ENCODE results near the gene XRCC6. TPM values are rescaled to one million over a fixed set of nuclear protein-coding genes. Genes with fewer than 3 reads are reported as not detected.

XRCC6 gene
- total RNA-seq, 4 donors from 2014 or later = 141 to 200 (median 178) TPM

GRCh38 chr22:41612603-41613306 lies 8.3 kb upstream of the XRCC6 start:
- Histone ChIP-seq H3K27ac (no peak overlapping the region), H3K27me3 (no peaks in the 10 kb centered on the region), H3K9me3 (no peaks in the 10 kb centered on the region), H3K36me3 (peaks cover 0 to 1% (median 0%) of the 10 kb centered on the region in 3 donors), H3K4me3 (no peak overlapping the region), H3K4me1 (no peaks in the 10 kb centered on the region)
- TF ChIP-seq POLR2A (IDR thresholded peaks at IDR 0.05) (no peak), EP300 (IDR thresholded peaks at IDR 0.05) (no peak)
- TF ChIP-seq, protein P1, sequence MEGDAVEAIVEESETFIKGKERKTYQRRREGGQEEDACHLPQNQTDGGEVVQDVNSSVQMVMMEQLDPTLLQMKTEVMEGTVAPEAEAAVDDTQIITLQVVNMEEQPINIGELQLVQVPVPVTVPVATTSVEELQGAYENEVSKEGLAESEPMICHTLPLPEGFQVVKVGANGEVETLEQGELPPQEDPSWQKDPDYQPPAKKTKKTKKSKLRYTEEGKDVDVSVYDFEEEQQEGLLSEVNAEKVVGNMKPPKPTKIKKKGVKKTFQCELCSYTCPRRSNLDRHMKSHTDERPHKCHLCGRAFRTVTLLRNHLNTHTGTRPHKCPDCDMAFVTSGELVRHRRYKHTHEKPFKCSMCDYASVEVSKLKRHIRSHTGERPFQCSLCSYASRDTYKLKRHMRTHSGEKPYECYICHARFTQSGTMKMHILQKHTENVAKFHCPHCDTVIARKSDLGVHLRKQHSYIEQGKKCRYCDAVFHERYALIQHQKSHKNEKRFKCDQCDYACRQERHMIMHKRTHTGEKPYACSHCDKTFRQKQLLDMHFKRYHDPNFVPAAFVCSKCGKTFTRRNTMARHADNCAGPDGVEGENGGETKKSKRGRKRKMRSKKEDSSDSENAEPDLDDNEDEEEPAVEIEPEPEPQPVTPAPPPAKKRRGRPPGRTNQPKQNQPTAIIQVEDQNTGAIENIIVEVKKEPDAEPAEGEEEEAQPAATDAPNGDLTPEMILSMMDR (IDR thresholded peaks at IDR 0.05) = no peak
- WGBS, 2 donors = 95 to 97% methylated on average over 6 of the region's 6 CpGs
- DNase-seq (ENCODE audit: low spot score in 2 of 2) = no peak

GRCh38 chr22:41613456-41613855 lies 7.6 kb upstream of the XRCC6 start:
- Histone ChIP-seq H3K27ac (no peak overlapping the region), H3K36me3 (no peaks in the 10 kb centered on the region), H3K9me3 (no peaks in the 10 kb centered on the region), H3K4me3 (no peak overlapping the region), H3K4me1 (no peaks in the 10 kb centered on the region), H3K27me3 (no peaks in the 10 kb centered on the region)
- TF ChIP-seq EP300 (IDR thresholded peaks at IDR 0.05) = no peak
- TF ChIP-seq, protein P1 (IDR thresholded peaks at IDR 0.05) = no peak
- no peak for TF ChIP-seq POLR2A (IDR thresholded peaks at IDR 0.05)
- 92 to 93% methylated on average over 2 of the region's 2 CpGs for WGBS, 2 donors
- no peak for DNase-seq (ENCODE audit: low spot score in 2 of 2)

DNA sequence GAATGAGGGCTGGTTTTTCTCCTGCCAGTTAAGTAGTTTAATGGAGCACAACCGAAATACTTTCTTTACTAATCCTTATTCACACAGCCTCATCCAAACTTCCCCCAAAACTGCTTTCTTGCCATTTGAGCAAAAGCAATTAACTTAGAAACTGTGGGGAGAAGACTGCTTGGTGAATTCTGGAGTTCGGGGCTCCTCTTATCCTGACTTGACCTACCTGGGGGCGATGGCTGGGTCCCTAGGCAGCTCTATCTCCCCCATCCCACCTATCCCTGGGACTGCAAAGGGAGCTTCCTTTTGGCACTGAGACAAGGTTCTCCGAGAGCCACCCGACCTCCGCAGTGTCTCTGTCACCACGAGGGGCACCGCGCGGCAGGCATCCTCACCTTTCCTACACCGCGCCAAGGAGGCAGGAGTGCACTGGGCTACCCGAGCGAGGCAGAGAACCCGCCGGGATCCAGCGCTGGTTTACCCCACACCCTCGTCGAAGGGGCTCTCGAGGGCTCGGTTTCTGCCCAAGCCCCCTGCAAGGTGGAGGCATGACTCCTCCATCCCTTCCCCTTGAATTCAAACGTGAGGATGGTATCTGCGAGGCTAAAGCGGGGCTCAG lies 1.0 kb upstream of the XRCC6 start:
- H3K4me3 ChIP-seq = peak overlapping the region; percentile 76 to 88 (median 82)
- DNase-seq (ENCODE audit: low spot score in 2 of 2) = peak in 1 of 2 donors; percentile 9
- TF ChIP-seq POLR2A (IDR thresholded peaks at IDR 0.05) = no peak
- TF ChIP-seq, protein P1 (IDR thresholded peaks at IDR 0.05) = no peak
- no peak for TF ChIP-seq EP300 (IDR thresholded peaks at IDR 0.05)
- H3K27me3 ChIP-seq = no peaks in the 10 kb centered on the region
- no peaks in the 10 kb centered on the region for H3K9me3 ChIP-seq
- peaks cover 0 to 44% (median 18%) of the 10 kb centered on the region in 4 donors for H3K4me1 ChIP-seq
- peak overlapping the region; percentile 91 to 97 (median 94) for H3K27ac ChIP-seq
- peaks cover 0 to 24% (median 0%) of the 10 kb centered on the region in 3 donors for H3K36me3 ChIP-seq
- 2 to 3% methylated on average over 24 of the region's 24 CpGs for WGBS, 2 donors

DNA sequence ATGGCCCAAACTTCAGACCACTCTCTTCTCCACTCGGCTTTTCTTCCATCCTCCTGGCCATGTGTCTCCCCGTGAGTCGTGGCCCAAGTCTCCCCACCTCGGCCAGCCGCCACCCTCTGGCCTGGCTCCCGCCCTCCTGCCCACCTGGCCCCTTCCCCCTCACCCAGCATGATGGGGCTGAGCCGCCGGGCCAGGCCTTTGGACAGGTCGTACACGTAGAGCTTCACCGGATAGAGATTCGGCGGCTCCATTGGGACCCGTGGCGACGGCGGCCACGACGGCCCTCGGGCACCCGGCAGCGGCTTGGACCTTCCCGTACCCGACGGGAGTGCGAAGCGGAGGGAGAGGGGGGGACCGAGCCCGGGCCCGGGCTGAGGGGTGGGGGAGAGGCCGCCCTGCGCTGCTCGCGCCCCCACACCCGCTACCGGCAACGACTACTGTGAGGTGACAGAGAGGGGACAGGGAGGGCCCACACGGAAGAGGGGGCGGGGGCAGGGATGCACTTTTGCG lies 451 bp upstream of the XRCC6 start, which contains the start of gene DESI1:
TSS of gene DESI1 (minus strand) at position 455 of the 510 bp plus-strand sequence. CDS start at position 251, 204 bp downstream.
- Histone ChIP-seq H3K9me3 (no peaks in the 10 kb centered on the region), H3K4me1 (peaks cover 0 to 49% (median 18%) of the 10 kb centered on the region in 4 donors), H3K4me3 (peak within 1 kb of the TSS; percentile 76 to 88 (median 82)), H3K27ac (peak within 1 kb of the TSS; percentile 91 to 97 (median 95)), H3K36me3 (peaks cover 0 to 29% (median 4%) of the 10 kb centered on the region in 3 donors), H3K27me3 (no peaks in the 10 kb centered on the region)
- TF ChIP-seq POLR2A (IDR thresholded peaks at IDR 0.05) = peak in 1 of 2 donors; percentile 33
- TF ChIP-seq, protein P1 (IDR thresholded peaks at IDR 0.05) = no peak
- WGBS, 2 donors = 0% methylated on average over 7 to 37 of the region's 40 CpGs
- peak in 1 of 2 donors; percentile 24 for DNase-seq (ENCODE audit: low spot score in 2 of 2)

DNA sequence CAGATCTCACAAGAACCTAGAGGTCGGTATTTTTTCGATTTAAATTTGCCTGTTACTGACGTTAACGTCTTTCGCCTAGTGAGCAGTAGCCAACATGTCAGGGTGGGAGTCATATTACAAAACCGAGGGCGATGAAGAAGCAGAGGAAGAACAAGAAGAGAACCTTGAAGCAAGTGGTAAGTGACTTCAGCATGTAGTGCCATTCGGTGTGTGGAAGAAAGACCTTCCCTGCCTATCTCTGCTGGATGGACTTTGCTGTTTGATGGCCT lies 750 bp downstream of the XRCC6 start:
- no peak for DNase-seq (ENCODE audit: low spot score in 2 of 2)
- Histone ChIP-seq H3K4me3 (peak overlapping the region; percentile 76 to 88 (median 82)), H3K9me3 (no peaks in the 10 kb centered on the region), H3K36me3 (peaks cover 0 to 41% (median 12%) of the 10 kb centered on the region in 3 donors), H3K27ac (peak overlapping the region; percentile 91 to 97 (median 95)), H3K4me1 (peaks cover 0 to 49% (median 18%) of the 10 kb centered on the region in 4 donors), H3K27me3 (no peaks in the 10 kb centered on the region)
- TF ChIP-seq, protein P1 (IDR thresholded peaks at IDR 0.05) = no peak
- TF ChIP-seq POLR2A (IDR thresholded peaks at IDR 0.05) = no peak
- no peak for TF ChIP-seq EP300 (IDR thresholded peaks at IDR 0.05)
- 4 to 5% methylated on average over 8 of the region's 8 CpGs for WGBS, 2 donors
